B cell (primary cell): ENCODE results near the gene CNTN4.

ENCODE experiments used
- EZH2 ChIP-seq: IDR thresholded peaks from 2 replicates; pipeline ENCODE4 v1.6.1; 2012; ENCODE audit warnings: borderline replicate concordance, low read depth, mild to moderate bottlenecking, moderate library complexity, low read length; ENCODE audit not compliant: insufficient read depth, poor library complexity, severe bottlenecking
- TF ChIP-seq, protein P1 (sequence below): fragments of 200-600 bp; IDR thresholded peaks from one replicate; pipeline ENCODE4 v1.8.0; 2022; ENCODE audit warnings: antibody characterized with exemption, mild to moderate bottlenecking

DNA sequence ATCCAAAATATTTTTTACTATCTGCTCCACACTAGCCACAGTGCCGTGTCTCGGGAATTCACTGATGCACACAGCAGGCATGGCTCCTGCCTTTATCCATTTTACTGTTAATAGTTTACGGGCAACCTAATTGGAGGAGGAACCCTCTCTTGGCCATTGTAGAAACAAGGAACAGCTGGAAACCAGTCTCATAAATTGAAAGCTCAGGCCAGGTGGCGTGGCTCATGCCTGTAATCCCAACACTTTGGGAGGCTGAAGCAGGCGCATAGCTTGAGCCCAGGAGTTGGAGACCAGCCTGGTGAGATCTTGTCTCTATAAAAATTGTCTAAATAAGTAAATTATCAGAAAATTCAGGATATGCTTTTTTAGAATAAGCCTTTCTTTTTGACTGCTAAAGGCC is 972.5 kb downstream of the CNTN4 start:
- TF ChIP-seq, protein P1, sequence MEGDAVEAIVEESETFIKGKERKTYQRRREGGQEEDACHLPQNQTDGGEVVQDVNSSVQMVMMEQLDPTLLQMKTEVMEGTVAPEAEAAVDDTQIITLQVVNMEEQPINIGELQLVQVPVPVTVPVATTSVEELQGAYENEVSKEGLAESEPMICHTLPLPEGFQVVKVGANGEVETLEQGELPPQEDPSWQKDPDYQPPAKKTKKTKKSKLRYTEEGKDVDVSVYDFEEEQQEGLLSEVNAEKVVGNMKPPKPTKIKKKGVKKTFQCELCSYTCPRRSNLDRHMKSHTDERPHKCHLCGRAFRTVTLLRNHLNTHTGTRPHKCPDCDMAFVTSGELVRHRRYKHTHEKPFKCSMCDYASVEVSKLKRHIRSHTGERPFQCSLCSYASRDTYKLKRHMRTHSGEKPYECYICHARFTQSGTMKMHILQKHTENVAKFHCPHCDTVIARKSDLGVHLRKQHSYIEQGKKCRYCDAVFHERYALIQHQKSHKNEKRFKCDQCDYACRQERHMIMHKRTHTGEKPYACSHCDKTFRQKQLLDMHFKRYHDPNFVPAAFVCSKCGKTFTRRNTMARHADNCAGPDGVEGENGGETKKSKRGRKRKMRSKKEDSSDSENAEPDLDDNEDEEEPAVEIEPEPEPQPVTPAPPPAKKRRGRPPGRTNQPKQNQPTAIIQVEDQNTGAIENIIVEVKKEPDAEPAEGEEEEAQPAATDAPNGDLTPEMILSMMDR: no peak
- no peak for TF ChIP-seq EZH2
